Measurements from ENCODE around the gene THRB.

DNA sequence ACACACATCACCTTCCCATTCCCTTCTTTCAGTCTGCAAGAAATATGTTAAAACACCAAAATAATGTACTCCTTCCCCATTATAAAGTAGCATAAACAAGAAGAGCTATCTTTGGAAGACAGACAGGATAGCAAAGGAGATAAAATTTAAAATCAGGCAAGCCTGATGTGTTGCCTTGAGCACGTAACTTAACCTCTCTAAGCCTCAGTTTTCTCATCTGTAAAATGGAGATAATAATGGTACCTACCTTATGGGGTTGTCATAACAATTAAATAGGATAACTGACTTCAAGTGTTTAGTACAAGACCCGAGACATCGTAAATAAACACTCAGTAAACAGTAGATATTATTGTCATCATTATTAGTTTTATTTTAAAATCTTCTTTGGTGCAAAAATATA is 407.2 kb downstream of the THRB start:
- TF ChIP-seq FOS (IDR thresholded peaks at IDR 0.05; ENCODE audit: borderline replicate concordance, insufficient read depth, low read length) (no peak), CTCF (IDR thresholded peaks at IDR 0.05; ENCODE audit: extremely low read depth in 1 of 2, insufficient read depth in 1 of 2, low read depth in 1 of 2, low read length in 2 of 2) (no peak), POLR2A (IDR thresholded peaks at IDR 0.05; ENCODE audit: low read depth, low read length) (no peak), POLR2AphosphoS5 (IDR thresholded peaks at IDR 0.05; ENCODE audit: insufficient read depth, low read depth, low read length) (no peak), MYC (IDR thresholded peaks at IDR 0.05; ENCODE audit: low read depth, low read length) (no peak), EZH2 (IDR thresholded peaks at IDR 0.05; ENCODE audit: borderline replicate concordance, low read depth, low read length, severe bottlenecking) (no peak)

Data from endothelial cell of umbilical vein (primary cell).